ENCODE results near the gene HABP2. TPM values are rescaled to one million over a fixed set of nuclear protein-coding genes. Genes with fewer than 3 reads are reported as not detected.

Gene HABP2
- total RNA-seq, 1 donor from 2014 or later = not detected

- no peaks in the 10 kb centered on the region for H3K9me3 ChIP-seq (ENCODE audit: insufficient read depth, low read depth, low read length)
- peaks cover 15% of the 10 kb centered on the region for H3K27me3 ChIP-seq (ENCODE audit: insufficient read depth, low read length)
- H3K79me2 ChIP-seq (ENCODE audit: insufficient read depth, low read length) = no peaks in the 10 kb centered on the region
- no peak overlapping the region for H3K27ac Mint-ChIP-seq (ENCODE audit: unreplicated experiment)
- TF ChIP-seq CTCF (IDR thresholded peaks at IDR 0.05; ENCODE audit: insufficient read depth, low read depth, low read length) (no peak), EZH2 (IDR thresholded peaks at IDR 0.05; ENCODE audit: insufficient read depth, low read length) (no peak)
- H3K9me3 Mint-ChIP-seq (ENCODE audit: unreplicated experiment) = no peaks in the 10 kb centered on the region
- H3K9ac ChIP-seq (ENCODE audit: low read length) = no peak overlapping the region
- no peak overlapping the region for H3K4me3 ChIP-seq (ENCODE audit: insufficient read depth, low read depth, low read length)
- H3K27ac ChIP-seq (ENCODE audit: low read depth, low read length) = no peak overlapping the region
- no peaks in the 10 kb centered on the region for H3K36me3 ChIP-seq (ENCODE audit: insufficient read depth, low read length)
- peaks cover 49% of the 10 kb centered on the region for H3K27me3 Mint-ChIP-seq (ENCODE audit: low read depth, unreplicated experiment)
- DNase-seq (ENCODE audit: low read depth) (no peak), FAIRE-seq (no peak)
- no peak overlapping the region for H3K4me2 ChIP-seq (ENCODE audit: low read length)
- no peaks in the 10 kb centered on the region for H3K36me3 Mint-ChIP-seq (ENCODE audit: low read depth, unreplicated experiment)
- H4K20me1 ChIP-seq (ENCODE audit: insufficient read depth, low read length) = no peaks in the 10 kb centered on the region
- no peaks in the 10 kb centered on the region for H3K4me1 Mint-ChIP-seq (ENCODE audit: low read depth, unreplicated experiment)
- H2AFZ ChIP-seq (ENCODE audit: low read depth, low read length) = no peak overlapping the region
- H3K4me1 ChIP-seq (ENCODE audit: insufficient read depth, low read length) = no peaks in the 10 kb centered on the region
- no peak overlapping the region for H3K4me3 Mint-ChIP-seq (ENCODE audit: unreplicated experiment)
Measured at GRCh38 chr10:113529575-113529974, 23.3 kb upstream of the HABP2 start.

- TF ChIP-seq EZH2 (IDR thresholded peaks at IDR 0.05; ENCODE audit: insufficient read depth, low read length) (no peak), CTCF (IDR thresholded peaks at IDR 0.05; ENCODE audit: insufficient read depth, low read depth, low read length) (no peak)
- Histone ChIP-seq H3K79me2 (ENCODE audit: insufficient read depth, low read length) (no peaks in the 10 kb centered on the region), H3K4me3 (ENCODE audit: insufficient read depth, low read depth, low read length) (no peak overlapping the region), H3K27me3 (ENCODE audit: insufficient read depth, low read length) (peaks cover 15% of the 10 kb centered on the region), H3K27ac (ENCODE audit: low read depth, low read length) (no peak overlapping the region), H3K9ac (ENCODE audit: low read length) (no peak overlapping the region), H4K20me1 (ENCODE audit: insufficient read depth, low read length) (no peaks in the 10 kb centered on the region), H3K9me3 (ENCODE audit: insufficient read depth, low read depth, low read length) (no peaks in the 10 kb centered on the region), H3K4me1 (ENCODE audit: insufficient read depth, low read length) (no peaks in the 10 kb centered on the region), H2AFZ (ENCODE audit: low read depth, low read length) (no peak overlapping the region), H3K36me3 (ENCODE audit: insufficient read depth, low read length) (no peaks in the 10 kb centered on the region), H3K4me2 (ENCODE audit: low read length) (no peak overlapping the region)
- FAIRE-seq = no peak
- peaks cover 46% of the 10 kb centered on the region for H3K27me3 Mint-ChIP-seq (ENCODE audit: low read depth, unreplicated experiment)
- H3K4me3 Mint-ChIP-seq (ENCODE audit: unreplicated experiment) = no peak overlapping the region
- H3K4me1 Mint-ChIP-seq (ENCODE audit: low read depth, unreplicated experiment) = no peaks in the 10 kb centered on the region
- no peak for DNase-seq (ENCODE audit: low read depth)
- H3K27ac Mint-ChIP-seq (ENCODE audit: unreplicated experiment) = no peak overlapping the region
- no peaks in the 10 kb centered on the region for H3K9me3 Mint-ChIP-seq (ENCODE audit: unreplicated experiment)
- H3K36me3 Mint-ChIP-seq (ENCODE audit: low read depth, unreplicated experiment) = peaks cover 2% of the 10 kb centered on the region
Measured at GRCh38 chr10:113530476-113530875, 22.4 kb upstream of the HABP2 start.

GRCh38 chr10:113532724-113533123 is 20.1 kb upstream of the HABP2 start:
- Histone ChIP-seq H3K36me3 (ENCODE audit: insufficient read depth, low read length) (no peaks in the 10 kb centered on the region), H3K4me2 (ENCODE audit: low read length) (no peak overlapping the region), H3K79me2 (ENCODE audit: insufficient read depth, low read length) (no peaks in the 10 kb centered on the region), H3K9ac (ENCODE audit: low read length) (no peak overlapping the region), H3K27ac (ENCODE audit: low read depth, low read length) (no peak overlapping the region), H3K4me3 (ENCODE audit: insufficient read depth, low read depth, low read length) (no peak overlapping the region), H3K9me3 (ENCODE audit: insufficient read depth, low read depth, low read length) (no peaks in the 10 kb centered on the region), H3K27me3 (ENCODE audit: insufficient read depth, low read length) (peaks cover 15% of the 10 kb centered on the region), H3K4me1 (ENCODE audit: insufficient read depth, low read length) (no peaks in the 10 kb centered on the region), H2AFZ (ENCODE audit: low read depth, low read length) (no peak overlapping the region), H4K20me1 (ENCODE audit: insufficient read depth, low read length) (no peaks in the 10 kb centered on the region)
- Mint-ChIP-seq H3K4me3 (ENCODE audit: unreplicated experiment) (no peak overlapping the region), H3K9me3 (ENCODE audit: unreplicated experiment) (no peaks in the 10 kb centered on the region), H3K27me3 (ENCODE audit: low read depth, unreplicated experiment) (peaks cover 35% of the 10 kb centered on the region), H3K27ac (ENCODE audit: unreplicated experiment) (no peak overlapping the region), H3K4me1 (ENCODE audit: low read depth, unreplicated experiment) (no peaks in the 10 kb centered on the region), H3K36me3 (ENCODE audit: low read depth, unreplicated experiment) (peaks cover 2% of the 10 kb centered on the region)
- TF ChIP-seq CTCF (IDR thresholded peaks at IDR 0.05; ENCODE audit: insufficient read depth, low read depth, low read length) (no peak), EZH2 (IDR thresholded peaks at IDR 0.05; ENCODE audit: insufficient read depth, low read length) (no peak)
- DNase-seq (ENCODE audit: low read depth) (no peak), FAIRE-seq (no peak)

All from astrocyte (in vitro differentiated cells and primary cell).